Panc1 (cell line): ENCODE measurements around the gene ARHGAP33. TPM values are rescaled to one million over a fixed set of nuclear protein-coding genes. Genes with fewer than 3 reads are reported as not detected.

Experiments
- ATAC-seq: fragments of 200-7000 bp; cut with Tn5 transposase; 2 replicates; pipeline ENCODE4 v1.9.1; 2020; ENCODE audit warnings: mild to moderate bottlenecking, moderate library complexity
- BruUV-seq: library from RNA; stranded (reverse); fragments of 400-500 nt; replicated peaks from 2 replicates; lab custom pipeline; 2021; lab: Mats Ljungman, UMichigan
- CTCF ChIA-PET: fragments of 300-600 bp; sonication (Branson Sonifier 250); formaldehyde crosslinking; loops from one replicate; lab custom pipeline; 2022; ENCODE audit warnings: antibody characterized with exemption; lab: Charles Lee
- POLR2A ChIA-PET: fragments of 300-600 bp; sonication (Branson Sonifier 250); formaldehyde crosslinking; loops from one replicate; lab custom pipeline; 2022; ENCODE audit warnings: antibody characterized with exemption; lab: Charles Lee
- DNase-seq: peaks from one replicate; pipeline ENCODE4 v3.0.0-alpha.2; 2010; ENCODE audit warnings: low read depth, low spot score
- H3K27ac ChIP-seq: 2 replicates; pipeline ENCODE4 v1.5.1; 2011; ENCODE audit warnings: mild to moderate bottlenecking, low read length, inconsistent platforms
- H3K27me3 ChIP-seq: fragments of 200-500 bp; sonication (Bioruptor generic); 2 replicates; pipeline ENCODE4 v1.6.0; 2014; ENCODE audit warnings: low read length, inconsistent platforms; ENCODE audit not compliant: control insufficient read depth, insufficient read depth
- H3K36me3 ChIP-seq: fragments of 200-500 bp; sonication (Bioruptor generic); 2 replicates; pipeline ENCODE4 v1.5.1; 2014; ENCODE audit warnings: inconsistent platforms, mild to moderate bottlenecking, low read length, moderate library complexity; ENCODE audit not compliant: control insufficient read depth, insufficient read depth
- H3K4me1 ChIP-seq: 2 replicates; pipeline ENCODE4 v1.5.1; 2011; ENCODE audit warnings: inconsistent platforms, mild to moderate bottlenecking, low read length, moderate library complexity; ENCODE audit not compliant: control insufficient read depth, insufficient read depth
- H3K4me3 ChIP-seq, 2 experiments: 2 replicates each; pipeline ENCODE4 v1.5.1; 2011 to 2012; ENCODE audit warnings: low read depth in 2 of 2, low read length in 2 of 2, mild to moderate bottlenecking in 2 of 2, inconsistent platforms in 1 of 2, moderate library complexity in 1 of 2
- H3K9me3 ChIP-seq: fragments of 200-500 bp; sonication (Bioruptor generic); 2 replicates; pipeline ENCODE4 v1.5.1; 2014; ENCODE audit warnings: low read depth, mild to moderate bottlenecking, inconsistent platforms, low read length, moderate library complexity; ENCODE audit not compliant: control insufficient read depth, insufficient read depth
- POLR2AphosphoS5 ChIP-seq: IDR thresholded peaks from 2 replicates; pipeline ENCODE4 v1.6.1; 2012; ENCODE audit warnings: mild to moderate bottlenecking, low read depth, low read length, moderate library complexity
- REST ChIP-seq, 2 experiments: IDR thresholded peaks; 2 replicates each; pipeline ENCODE4 v1.6.1; 2011 to 2012; ENCODE audit warnings: low read depth in 2 of 2, control low read depth in 1 of 2, low read length in 1 of 2, mild to moderate bottlenecking in 1 of 2, moderate library complexity in 1 of 2; ENCODE audit not compliant: insufficient read depth in 1 of 2
- SIN3A ChIP-seq: IDR thresholded peaks from 2 replicates; pipeline ENCODE4 v1.6.1; 2012; ENCODE audit warnings: low read depth, mild to moderate bottlenecking, low read length, moderate library complexity, borderline replicate concordance; ENCODE audit not compliant: insufficient read depth
- TCF7L2 ChIP-seq: IDR thresholded peaks from 2 replicates; pipeline ENCODE4 v1.6.1; 2011; ENCODE audit warnings: mild to moderate bottlenecking, low read depth, low read length, inconsistent platforms
- in situ Hi-C: cut with HindIII; loops from 2 replicates; pipeline ENCODE4 v1.10.0; 2016; ENCODE audit warnings: low sequenced_read_pairs, low pct_unique_long_range_greater_than_20kb
- intact Hi-C: fragments of 100-400 bp; cut with micrococcal nuclease; formaldehyde crosslinking; loops from one replicate; pipeline ENCODE4 v1.10.0; 2022; ENCODE audit not compliant: unreplicated experiment
- total RNA-seq: library from RNA; stranded (reverse); gene quantifications from one replicate; pipeline ENCODE4 v1.2.1, GENCODE V29; 2021; ENCODE audit not compliant: unreplicated experiment
- TF ChIP-seq, protein P1 (sequence below): fragments of 450-650 bp; IDR thresholded peaks from 2 replicates; pipeline ENCODE4 v1.5.1; 2017; ENCODE audit warnings: mild to moderate bottlenecking

ARHGAP33 gene
- total RNA-seq, 1 experiment from 2014 or later, result 35.8 TPM

- no peak for ATAC-seq
- TF ChIP-seq SIN3A (no peak), TCF7L2 (no peak), REST (IDR thresholded peaks at IDR 0.05; ENCODE audit: insufficient read depth in 1 of 2, low read depth in 2 of 2, low read length in 1 of 2) (no peak)
- TF ChIP-seq, protein P1, sequence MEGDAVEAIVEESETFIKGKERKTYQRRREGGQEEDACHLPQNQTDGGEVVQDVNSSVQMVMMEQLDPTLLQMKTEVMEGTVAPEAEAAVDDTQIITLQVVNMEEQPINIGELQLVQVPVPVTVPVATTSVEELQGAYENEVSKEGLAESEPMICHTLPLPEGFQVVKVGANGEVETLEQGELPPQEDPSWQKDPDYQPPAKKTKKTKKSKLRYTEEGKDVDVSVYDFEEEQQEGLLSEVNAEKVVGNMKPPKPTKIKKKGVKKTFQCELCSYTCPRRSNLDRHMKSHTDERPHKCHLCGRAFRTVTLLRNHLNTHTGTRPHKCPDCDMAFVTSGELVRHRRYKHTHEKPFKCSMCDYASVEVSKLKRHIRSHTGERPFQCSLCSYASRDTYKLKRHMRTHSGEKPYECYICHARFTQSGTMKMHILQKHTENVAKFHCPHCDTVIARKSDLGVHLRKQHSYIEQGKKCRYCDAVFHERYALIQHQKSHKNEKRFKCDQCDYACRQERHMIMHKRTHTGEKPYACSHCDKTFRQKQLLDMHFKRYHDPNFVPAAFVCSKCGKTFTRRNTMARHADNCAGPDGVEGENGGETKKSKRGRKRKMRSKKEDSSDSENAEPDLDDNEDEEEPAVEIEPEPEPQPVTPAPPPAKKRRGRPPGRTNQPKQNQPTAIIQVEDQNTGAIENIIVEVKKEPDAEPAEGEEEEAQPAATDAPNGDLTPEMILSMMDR, result no peak
- Histone ChIP-seq H3K4me3 (no peak overlapping the region; a peak in 1 of 4 replicates), H3K4me1 (peaks cover 16% of the 10 kb centered on the region), H3K27me3 (no peaks in the 10 kb centered on the region), H3K27ac (peak overlapping the region; percentile 100), H3K36me3 (no peaks in the 10 kb centered on the region), H3K9me3 (no peaks in the 10 kb centered on the region)
- in situ Hi-C loops (no loop called here), intact Hi-C loops (no loop called here)
- no peak for DNase-seq
- ChIA-PET POLR2A (interaction anchor here (0.8 kb wide), 1 partner anchor 14 kb away, joined by 3 read pairs; the partner anchor contains the start of gene PSENEN), CTCF (no interaction called here)
- BruUV-seq, result no TSS peak
These were observed 15.7 kb upstream of the ARHGAP33 start for GRCh38 chr19:35759697-35760096.

DNA sequence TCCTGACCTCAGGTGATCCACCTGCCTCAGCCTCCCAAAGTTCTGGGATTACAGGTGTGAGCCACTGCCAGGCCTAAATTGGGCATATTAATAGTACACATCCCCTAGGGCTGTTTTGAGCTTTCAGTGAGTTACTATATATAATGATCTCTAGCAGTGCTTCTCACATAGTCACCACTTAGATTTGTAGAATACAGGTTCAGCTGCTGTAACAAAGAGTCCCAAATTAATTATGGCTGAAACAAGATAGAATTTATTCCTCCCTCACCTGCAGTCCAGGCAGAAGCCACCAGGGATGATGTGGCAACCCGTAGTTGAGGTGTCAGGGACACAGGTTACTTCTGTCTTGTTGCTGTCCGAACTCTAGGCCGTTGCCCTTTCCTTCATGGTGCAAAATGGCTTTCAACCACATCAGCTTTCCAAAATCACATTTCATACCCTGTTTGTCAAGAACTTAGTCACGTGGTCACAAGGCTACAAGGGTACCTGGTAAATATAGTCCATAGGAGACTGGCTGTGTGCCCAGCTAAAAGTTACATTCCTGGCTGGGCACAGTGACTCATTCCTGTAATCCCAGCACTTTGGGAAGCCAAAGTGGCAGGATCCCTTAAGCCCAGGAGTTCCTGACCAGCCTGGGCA, 14.5 kb upstream of the ARHGAP33 start:
- Histone ChIP-seq H3K36me3 (no peaks in the 10 kb centered on the region), H3K27me3 (no peaks in the 10 kb centered on the region), H3K4me1 (peaks cover 16% of the 10 kb centered on the region), H3K9me3 (no peaks in the 10 kb centered on the region), H3K27ac (no peak overlapping the region), H3K4me3 (no peak overlapping the region)
- ATAC-seq, result no peak
- CTCF ChIA-PET, result no interaction called here
- POLR2A ChIA-PET, result no interaction called here
- DNase-seq, result no peak
- TF ChIP-seq POLR2AphosphoS5 (no peak), SIN3A (no peak), TCF7L2 (no peak), REST (IDR thresholded peaks at IDR 0.05; ENCODE audit: insufficient read depth in 1 of 2, low read depth in 2 of 2, low read length in 1 of 2) (no peak)
- TF ChIP-seq, protein P1, result no peak
- in situ Hi-C loops, result no loop called here
- intact Hi-C loops, result no loop called here
- BruUV-seq, result no TSS peak
